NOMO-1 treated with DMSO at 0.1 percent for 48 hours (cell line): ENCODE measurements around the gene NSD2.
"Not testable (repeated sequence)": the region's sequence is repeated elsewhere in the genome, so short reads cannot be mapped to it uniquely, and the experiment has no call there.

Experiments
- DNase-seq: peaks from one replicate; lab custom pipeline; 2025; ENCODE audit not compliant: unreplicated experiment; lab: John Stamatoyannopoulos, UW

Gene NSD2

DNA sequence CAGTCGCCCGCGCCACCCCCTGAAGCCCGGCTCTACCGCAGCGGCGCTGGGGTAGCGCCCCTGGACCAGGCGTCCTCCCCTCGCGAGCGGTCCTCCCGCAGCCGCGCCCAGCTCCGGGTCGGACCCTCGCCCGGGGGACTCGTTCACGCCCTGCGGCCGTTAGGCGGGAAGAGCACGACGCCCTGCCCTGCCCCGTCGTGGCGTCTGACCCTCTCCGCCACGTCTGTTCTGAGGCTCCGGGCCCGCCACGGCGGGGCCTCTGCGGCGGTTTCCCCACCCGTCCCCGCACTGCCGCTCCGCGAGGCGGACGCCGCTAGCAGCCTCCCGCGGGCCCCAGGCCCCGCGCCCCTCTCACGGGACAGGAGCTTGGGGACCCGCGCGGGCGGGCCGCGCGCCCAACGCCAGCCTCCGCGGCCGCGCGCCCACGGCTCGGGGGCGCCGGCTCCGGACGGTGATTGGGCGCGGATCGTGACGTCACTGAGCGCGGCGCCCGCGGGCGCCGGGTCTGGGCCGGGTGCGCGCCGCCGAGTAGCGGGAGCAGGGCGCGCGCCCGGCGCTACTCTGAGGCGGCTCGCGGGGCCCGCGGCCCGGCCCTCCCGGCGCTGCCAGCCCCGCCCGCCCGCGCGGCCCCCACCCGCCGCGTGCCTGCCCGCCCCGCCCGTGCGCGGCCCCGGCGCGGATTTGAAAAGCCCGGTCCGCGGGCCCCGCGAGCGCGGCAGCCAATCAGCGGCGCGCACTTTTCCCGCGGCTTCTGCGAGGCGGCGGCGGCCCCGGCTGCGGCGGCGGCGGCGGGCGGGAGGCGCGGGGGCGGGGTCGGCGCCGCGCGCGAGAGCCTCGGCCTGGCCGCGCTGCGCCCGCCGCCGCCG, at the start of gene NSD2:
TSS of gene NSD2 (plus strand) at position 816 of the 866 bp plus-strand sequence. CDS start 29,262 bp downstream, outside the sequence.
- peak; percentile 84 for DNase-seq

DNA sequence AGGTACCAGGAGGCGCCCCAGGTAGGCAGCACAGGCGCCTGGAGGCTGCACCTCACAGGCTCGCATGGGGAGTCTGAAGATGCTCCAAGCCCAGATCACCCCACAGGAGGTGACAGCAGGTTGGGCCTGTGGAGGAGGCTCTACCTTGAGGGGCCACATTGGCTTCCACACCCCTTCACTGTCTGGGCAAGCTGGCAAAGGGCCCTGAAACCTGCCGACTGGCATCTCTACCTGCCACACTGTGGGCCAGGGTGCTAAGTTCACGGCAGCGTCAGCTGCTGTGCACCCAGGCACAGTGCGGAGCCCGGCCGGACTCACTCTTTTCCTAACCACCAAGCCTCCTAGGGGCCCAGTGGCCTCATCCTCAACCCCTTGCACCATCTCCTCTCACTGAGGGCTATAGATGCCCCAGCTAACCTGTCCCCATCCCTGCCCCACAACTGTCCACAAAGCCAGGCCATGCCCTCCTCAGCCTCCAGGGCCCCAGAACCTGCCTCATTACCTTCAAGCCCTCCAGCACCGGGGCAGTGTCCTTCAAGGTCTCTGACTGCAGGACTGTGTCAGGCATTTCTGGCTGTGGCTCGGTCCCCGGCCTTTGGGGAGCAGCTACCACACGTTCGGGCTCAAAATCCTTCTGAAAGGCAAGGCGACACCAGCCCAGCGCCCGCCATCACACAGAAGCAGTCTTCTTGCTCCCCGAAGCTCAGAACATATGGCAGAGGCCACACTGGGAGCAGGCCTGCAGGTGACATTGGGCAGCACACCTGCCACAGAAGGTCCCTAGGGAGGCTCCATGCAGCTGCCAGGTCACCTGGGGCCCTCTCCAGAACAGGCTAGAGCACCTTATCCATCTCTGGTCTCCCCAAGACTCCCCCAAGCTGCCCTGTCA, 49.3 kb upstream of the NSD2 start:
- DNase-seq: no peak

GRCh38 chr4:1822568-1823544, 48.3 kb upstream of the NSD2 start:
- DNase-seq: no peak

GRCh38 chr4:1823545-1823932, 47.7 kb upstream of the NSD2 start:
- no peak for DNase-seq

- DNase-seq: no peak
Observed at GRCh38 chr4:1824746-1825145, 46.4 kb upstream of the NSD2 start.

DNA sequence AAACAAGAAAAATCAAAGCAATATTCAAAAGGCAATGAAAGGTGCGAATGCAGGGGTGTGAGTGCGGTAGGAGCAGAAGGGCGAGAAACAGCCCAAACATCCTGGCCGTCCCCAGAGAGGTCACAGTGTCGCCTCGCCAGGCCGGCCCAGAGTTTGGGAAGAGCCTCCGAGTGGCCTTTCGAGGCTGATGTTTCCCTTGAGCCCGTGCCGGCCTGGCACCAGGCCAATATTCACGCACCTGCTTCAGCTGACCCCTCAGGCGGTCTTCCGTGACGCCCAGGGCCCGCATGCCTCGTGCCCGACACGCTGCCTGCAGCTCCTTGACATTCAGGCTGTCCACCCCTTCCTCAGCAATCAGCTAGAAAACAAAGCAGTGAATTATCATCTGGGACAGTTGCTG, 45.9 kb upstream of the NSD2 start:
- DNase-seq: no peak

DNA sequence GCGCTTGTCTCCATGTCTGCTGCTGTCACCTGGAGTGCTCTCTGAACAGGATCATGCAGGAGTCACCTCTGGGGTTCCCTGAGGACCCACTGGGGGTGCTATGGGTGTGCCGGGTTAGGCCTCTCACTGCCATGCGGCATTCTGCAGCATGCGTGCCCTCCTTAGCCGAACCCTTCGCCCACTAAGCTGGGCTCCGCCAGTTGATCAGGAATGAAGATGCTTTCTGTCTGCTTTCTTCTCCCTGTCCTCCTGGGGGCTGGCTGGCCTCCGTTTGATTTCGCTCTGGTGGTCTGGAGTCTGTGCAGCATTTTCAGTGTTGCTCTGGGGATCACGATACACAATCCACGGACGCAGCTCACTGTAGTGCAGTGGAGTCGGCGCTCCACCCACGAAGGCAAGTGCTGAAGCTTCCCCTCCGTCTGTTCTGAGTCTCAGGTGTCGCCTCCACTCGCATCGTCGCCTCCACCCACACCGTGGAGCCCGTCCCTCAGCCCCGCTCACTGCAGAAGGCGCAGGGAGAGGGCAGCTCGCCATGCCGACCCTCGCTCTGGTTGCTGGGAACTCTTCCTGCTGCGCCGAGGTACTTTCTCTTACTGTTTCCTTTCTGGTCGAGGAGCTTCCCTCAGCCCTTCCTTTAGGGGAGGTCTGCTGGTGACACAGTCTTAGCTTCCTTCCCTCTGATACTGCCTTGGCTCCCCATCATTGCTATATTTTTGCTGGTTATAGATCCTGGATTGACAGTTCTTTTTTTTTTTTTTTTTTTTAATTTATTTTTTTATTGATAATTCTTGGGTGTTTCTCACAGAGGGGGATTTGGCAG, 44.5 kb upstream of the NSD2 start:
- no peak for DNase-seq

DNA sequence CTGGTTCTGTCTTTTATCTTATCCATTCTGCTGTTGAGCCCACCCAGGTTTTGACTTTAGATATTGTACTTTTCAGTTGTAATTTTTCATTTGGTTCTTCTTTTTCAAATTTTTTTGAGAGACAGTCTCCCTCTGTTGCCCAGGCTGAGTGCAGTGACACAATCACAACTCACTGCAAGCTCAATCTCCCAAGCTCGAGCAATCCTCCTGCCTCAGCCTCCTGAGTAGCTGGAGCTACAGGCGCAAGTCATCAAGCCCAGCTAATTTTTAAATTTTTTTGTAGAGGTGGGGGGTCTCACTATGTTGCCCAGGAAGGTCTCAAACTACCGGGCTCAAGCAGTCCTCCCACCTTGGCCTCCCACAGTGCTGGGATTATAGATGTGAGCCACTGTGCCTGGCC, 41.0 kb upstream of the NSD2 start:
- no peak for DNase-seq

DNA sequence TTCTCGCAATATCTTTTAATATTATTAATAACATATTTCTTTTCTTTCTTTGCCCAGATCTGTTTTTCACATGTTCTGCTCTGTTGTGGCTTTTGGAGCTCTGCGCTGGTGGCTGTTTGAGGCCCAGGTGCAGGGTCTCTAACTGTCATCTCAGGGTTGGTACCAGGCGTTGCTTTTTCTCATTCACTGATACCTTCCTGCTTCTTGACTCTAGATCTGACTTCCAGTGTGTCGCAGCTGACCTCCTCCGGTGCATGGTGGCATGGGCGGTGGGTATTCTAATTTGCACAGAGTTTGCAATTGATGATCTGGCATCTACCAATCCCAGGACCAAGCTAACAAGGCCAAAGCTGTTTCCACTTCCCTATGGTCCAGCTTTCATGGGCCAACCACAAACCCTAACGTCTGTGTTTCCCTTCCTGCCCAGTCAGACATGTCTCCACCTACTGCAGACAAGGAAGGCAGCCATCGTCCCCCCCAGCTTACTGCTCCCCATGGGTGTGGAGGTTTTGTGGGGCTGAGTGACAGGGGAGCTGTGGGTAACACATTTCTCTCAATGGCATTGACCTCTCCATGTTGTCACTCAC, 40.5 kb upstream of the NSD2 start:
- DNase-seq: peak; percentile 26

DNA sequence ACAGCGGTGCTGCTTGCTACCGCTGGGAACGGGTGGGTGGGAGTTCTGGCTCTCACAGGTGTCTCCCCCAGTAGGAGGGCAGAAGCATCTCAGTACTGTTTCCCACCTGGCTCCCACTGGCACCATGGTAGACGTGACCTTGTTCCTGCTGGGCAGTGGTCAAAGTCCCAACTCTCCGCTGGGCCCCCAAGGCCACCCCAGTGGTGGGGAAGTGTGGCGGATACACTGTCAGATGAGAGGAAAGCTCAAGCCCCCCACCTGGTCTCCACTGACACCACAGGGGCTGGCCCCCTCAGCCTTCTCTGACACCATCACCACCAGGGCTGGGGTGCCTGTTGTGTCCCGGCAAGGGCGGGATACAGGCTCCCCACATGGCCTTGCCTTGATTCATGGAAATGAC, 39.9 kb upstream of the NSD2 start:
- no peak for DNase-seq

DNA sequence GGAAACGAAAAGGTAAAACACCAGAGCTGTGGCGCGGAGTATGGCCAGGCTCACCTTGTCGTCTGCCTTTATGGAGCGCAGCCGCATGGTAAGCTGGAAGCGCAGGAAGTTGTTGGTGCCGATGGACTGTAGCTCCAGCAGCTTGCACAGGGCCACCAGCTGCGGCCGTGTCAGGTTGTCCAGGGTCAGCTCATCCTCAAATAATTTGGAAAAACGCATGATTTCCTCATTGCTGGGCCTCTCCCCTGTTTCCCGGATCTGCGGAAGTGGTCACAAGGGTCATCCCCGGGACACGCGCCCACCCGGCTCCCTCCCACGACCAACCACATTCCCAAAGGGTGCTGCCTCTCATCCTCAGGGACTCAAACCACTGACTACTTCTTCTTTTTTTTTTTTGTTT, 38.5 kb upstream of the NSD2 start:
- DNase-seq: no peak

DNA sequence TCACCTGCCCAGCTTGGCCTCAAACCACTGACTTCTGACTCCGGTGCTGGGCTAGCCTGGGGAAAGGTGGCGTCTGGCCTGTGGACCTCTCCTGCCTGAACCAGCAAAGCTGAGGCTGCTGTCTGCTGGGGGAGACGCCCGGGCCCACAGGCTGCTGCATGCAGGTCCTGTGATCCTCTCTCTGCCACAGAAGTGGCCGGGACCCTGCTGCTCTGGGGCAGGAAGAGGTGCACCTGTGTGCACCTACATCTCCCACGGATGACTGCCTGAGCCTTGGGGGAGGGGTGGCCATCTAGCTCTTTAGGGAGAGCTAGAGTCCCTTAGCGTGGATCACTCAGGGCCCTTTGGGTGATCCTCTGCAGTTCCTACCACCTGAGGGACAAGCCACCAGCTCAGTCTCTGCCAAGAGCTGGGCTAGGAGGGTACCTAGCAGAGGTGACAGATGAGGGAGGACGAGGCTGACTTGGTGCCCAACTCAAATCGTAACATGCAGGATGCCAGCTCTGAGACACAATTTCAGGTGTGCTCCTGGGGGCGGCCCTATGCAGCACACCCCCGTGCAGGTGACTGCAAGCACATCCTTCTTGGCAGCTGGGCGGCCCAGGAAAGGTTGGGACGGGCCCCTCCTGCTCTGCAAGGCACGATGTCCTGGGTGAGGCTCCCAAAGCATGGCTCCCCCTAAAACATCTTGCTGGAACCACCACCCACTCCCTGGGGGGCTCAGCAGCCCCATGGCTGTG, 37.7 kb upstream of the NSD2 start:
- no peak for DNase-seq

DNA sequence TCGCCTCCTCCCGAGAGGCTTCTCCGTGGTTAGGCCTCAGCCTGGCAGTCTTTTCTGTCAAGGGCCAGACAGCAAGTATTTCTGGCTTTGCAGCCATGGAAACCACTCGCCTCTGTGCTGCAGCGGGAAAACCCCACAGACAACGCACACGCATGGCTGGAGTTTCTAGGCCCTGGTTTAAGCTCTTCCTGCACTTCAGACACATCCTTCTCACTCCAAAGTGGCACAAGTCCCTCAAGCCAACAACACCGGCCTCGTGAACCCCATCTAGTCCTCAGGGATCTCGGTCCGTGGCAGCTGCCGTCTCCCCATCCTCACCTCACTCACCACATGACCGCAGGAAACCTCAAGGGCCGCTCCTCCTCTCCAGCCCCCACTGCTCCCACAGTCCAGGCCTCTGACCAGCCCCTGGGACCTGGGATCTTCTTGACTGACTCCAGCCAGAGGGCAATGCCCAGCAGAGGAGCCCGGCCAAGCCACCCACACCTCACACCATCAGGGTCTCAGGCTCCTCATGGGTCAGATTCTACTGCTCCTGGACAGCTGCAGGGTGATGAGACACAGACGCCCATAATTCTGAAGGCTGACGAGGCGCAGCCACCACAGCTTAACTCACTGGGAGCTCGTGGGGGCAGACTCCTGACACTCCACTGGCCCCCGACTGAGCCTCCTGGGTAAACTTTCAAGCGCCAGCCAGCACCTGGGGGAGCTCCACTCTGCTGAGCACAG, 37.0 kb upstream of the NSD2 start:
- no peak for DNase-seq

GRCh38 chr4:1835836-1836235, 35.4 kb upstream of the NSD2 start:
- DNase-seq: not testable (repeated sequence)

GRCh38 chr4:1836650-1837049, 34.5 kb upstream of the NSD2 start:
- DNase-seq: no peak

DNA sequence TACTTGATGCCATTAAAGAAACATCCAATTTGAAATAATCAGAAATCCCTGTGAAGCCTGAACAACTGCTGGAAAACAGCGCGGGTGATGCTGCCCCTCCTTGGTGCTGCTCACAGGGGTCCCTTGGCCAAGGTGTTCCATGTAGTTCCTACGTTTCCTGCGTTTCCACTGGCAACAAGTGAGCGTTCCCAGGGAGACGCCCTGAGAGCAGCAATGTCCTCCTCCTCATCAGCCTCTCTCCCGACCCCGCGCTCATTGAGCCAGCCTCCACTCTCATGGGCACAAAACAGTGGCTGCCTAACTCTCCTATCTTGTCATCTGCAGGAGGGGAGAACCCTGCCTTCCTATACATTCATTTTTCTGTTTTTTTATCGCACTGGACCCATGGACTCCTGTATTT, 34.1 kb upstream of the NSD2 start:
- no peak for DNase-seq

DNA sequence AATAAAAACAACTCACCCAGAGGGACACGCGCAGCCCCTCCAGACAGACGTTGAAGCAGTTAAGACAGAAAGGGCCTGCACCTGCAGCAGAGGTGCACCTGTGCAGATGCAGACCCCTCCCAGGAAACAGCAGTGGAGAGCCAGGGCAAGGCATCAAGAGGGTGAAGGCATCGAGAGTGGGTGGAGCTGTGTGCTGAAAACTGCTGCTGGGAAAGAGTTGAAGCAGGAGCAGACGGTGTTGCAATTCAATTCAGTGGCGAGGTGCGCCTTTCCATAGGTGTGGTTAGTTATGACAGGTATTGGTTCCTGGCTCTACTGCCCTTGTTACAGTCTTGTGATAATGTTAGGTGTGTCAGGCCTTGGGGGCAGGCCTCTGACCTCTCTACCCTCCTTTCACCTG, 31.9 kb upstream of the NSD2 start:
- DNase-seq: no peak

- DNase-seq: no peak
Observed at GRCh38 chr4:1841201-1841886, 29.8 kb upstream of the NSD2 start.
